Vagina (tissue), 2 donors: ENCODE data around the gene SETD2. TPM values are rescaled to one million over a fixed set of nuclear protein-coding genes. Genes with fewer than 3 reads are reported as not detected.
"Not testable (repeated sequence)": the region's sequence is repeated elsewhere in the genome, so short reads cannot be mapped to it uniquely, and the experiment has no call there.

ENCODE experiments used
- DNase-seq, 2 donors: peaks; one replicate each; pipeline ENCODE4 v3.0.0-alpha.2; 2017; ENCODE audit errors: extremely low spot score in 2 of 2
- H3K27ac ChIP-seq: fragments of 200-600 bp; sonication (generic); one replicate; pipeline ENCODE4 v1.5.1; 2019
- H3K27me3 ChIP-seq: fragments of 200-600 bp; sonication (generic); one replicate; pipeline ENCODE4 v1.5.1; 2019
- H3K36me3 ChIP-seq, 2 donors: fragments of 200-600 bp; sonication (generic); one replicate each; pipeline ENCODE4 v1.5.1; 2017 to 2019
- H3K4me1 ChIP-seq: fragments of 200-600 bp; sonication (generic); one replicate; pipeline ENCODE4 v1.5.1; 2019
- H3K4me3 ChIP-seq, 2 donors: fragments of 200-600 bp; sonication (generic); 1 replicate in 1 of 2; 2 replicates in 1 of 2; pipeline ENCODE4 v1.5.1; 2016 to 2019
- H3K9me3 ChIP-seq: fragments of 200-600 bp; sonication (generic); one replicate; pipeline ENCODE4 v1.5.1; 2019
- POLR2A ChIP-seq, 2 donors: fragments of 450-650 bp; IDR thresholded peaks; one replicate each; pipeline ENCODE4 v1.6.1; 2017; ENCODE audit warnings: antibody characterized with exemption in 2 of 2, mild to moderate bottlenecking in 2 of 2, moderate library complexity in 2 of 2
- POLR2AphosphoS5 ChIP-seq, 2 donors: sonication (generic); formaldehyde crosslinking; IDR thresholded peaks; one replicate each; pipeline ENCODE4 v1.9.0; 2017; ENCODE audit warnings: antibody characterized with exemption in 2 of 2, mild to moderate bottlenecking in 2 of 2, low read depth in 1 of 2; ENCODE audit not compliant: insufficient read depth in 1 of 2
- intact Hi-C: fragments of 100-400 bp; cut with DNase I; formaldehyde crosslinking; loops from one replicate; pipeline ENCODE4 v1.15.1; 2023
- total RNA-seq: library from RNA; depleted of rRNA; stranded (reverse); fragments of >200 nt; gene quantifications from one replicate; pipeline ENCODE4 v1.2.3, GENCODE V29; 2016
- TF ChIP-seq, protein P1 (sequence below), 3 experiments: fragments of 450-650 bp in 2 of 3; fragments of 200-600 bp in 1 of 3; sonication (generic) in 1 of 3; IDR thresholded peaks; one replicate each; pipeline ENCODE4 v1.5.1; 2017 to 2019; ENCODE audit warnings: antibody characterized with exemption in 3 of 3, mild to moderate bottlenecking in 2 of 3, moderate library complexity in 2 of 3

Gene SETD2, protein sequence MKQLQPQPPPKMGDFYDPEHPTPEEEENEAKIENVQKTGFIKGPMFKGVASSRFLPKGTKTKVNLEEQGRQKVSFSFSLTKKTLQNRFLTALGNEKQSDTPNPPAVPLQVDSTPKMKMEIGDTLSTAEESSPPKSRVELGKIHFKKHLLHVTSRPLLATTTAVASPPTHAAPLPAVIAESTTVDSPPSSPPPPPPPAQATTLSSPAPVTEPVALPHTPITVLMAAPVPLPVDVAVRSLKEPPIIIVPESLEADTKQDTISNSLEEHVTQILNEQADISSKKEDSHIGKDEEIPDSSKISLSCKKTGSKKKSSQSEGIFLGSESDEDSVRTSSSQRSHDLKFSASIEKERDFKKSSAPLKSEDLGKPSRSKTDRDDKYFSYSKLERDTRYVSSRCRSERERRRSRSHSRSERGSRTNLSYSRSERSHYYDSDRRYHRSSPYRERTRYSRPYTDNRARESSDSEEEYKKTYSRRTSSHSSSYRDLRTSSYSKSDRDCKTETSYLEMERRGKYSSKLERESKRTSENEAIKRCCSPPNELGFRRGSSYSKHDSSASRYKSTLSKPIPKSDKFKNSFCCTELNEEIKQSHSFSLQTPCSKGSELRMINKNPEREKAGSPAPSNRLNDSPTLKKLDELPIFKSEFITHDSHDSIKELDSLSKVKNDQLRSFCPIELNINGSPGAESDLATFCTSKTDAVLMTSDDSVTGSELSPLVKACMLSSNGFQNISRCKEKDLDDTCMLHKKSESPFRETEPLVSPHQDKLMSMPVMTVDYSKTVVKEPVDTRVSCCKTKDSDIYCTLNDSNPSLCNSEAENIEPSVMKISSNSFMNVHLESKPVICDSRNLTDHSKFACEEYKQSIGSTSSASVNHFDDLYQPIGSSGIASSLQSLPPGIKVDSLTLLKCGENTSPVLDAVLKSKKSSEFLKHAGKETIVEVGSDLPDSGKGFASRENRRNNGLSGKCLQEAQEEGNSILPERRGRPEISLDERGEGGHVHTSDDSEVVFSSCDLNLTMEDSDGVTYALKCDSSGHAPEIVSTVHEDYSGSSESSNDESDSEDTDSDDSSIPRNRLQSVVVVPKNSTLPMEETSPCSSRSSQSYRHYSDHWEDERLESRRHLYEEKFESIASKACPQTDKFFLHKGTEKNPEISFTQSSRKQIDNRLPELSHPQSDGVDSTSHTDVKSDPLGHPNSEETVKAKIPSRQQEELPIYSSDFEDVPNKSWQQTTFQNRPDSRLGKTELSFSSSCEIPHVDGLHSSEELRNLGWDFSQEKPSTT (N-terminal part only)
- 55.5 TPM for total RNA-seq

DNA sequence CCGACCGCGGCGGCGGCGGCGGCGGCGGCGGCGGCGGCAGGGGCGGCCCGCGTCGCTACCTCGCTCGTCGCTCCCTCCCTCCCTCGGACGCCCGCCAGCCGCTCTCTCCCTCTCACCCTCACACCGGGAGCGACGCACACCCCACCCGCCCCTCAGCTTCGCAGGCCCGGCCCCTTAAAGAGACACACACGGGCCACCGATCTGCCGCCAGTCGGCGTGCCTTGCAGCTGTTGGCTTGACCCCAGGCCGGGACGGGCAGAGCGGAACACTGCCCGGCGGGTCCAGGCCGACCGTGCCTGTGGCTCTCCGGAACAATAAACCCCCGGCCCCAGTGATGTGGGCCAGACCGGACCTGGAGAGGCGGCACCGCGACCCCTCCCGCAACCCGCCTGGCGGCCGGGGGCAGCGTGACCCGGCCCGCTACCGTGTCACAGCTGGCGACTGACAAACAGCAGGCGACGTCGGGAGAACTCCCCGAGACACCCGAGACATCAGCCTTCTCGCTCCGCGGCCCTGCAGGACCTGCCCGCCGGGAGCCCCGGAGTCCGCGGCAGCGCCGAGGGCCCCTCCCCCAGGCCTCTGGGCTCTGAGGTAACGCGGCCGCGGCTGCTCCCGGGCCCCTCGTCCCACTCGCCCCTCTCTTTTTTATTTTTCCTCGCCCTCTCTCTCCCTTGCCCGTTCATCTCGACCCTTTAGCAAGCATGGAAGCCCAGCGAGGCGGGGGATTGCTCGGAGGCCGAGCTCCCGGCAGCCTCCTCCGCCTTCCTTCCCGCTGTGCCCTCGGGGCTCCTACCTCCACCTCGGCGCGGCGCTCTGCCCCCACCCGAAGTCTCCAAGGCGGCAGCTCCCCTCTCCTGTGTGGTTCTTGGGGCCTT is at the start of gene SETD2:
Gene SETD2 (minus strand): TSS at position 107 of the 875 bp plus-strand sequence. CDS start 189 bp downstream, outside the sequence.
- peaks cover 52% of the 10 kb centered on the region for H3K4me1 ChIP-seq

DNA sequence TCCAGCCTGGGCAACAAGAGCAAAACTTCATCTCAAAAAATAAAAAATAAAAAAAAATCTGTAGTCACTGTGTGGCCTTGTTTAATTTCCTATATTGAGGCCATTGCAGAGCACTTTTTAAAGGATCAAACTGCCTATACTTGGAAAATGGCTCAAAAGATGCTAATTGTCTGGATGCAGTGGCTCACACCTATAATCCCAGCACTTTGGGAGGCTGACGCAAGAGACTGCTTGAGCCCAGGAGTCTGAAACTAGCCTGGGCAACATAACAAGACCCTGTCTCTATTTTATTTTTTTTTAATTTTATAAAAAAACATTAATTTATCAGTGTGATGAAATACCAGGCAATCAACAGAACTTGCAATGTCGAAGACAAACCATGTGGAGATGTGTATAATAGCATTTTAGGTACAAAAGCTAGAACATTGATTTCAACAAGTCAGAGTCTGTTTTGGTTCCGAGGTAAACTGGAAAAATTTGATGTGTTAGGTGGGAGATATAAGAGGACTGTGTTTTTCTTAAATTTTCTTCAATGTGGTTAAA is 47.0 kb upstream of the SETD2 start:
- Histone ChIP-seq H3K27me3 (no peaks in the 10 kb centered on the region), H3K27ac (no peak overlapping the region), H3K9me3 (no peaks in the 10 kb centered on the region), H3K36me3 (no peaks in the 10 kb centered on the region), H3K4me3 (no peak overlapping the region), H3K4me1 (no peaks in the 10 kb centered on the region)
- DNase-seq, result no peak
- TF ChIP-seq POLR2AphosphoS5 (IDR thresholded peaks at IDR 0.05; ENCODE audit: insufficient read depth in 1 of 2, low read depth in 1 of 2), result no peak
- TF ChIP-seq, protein P1, sequence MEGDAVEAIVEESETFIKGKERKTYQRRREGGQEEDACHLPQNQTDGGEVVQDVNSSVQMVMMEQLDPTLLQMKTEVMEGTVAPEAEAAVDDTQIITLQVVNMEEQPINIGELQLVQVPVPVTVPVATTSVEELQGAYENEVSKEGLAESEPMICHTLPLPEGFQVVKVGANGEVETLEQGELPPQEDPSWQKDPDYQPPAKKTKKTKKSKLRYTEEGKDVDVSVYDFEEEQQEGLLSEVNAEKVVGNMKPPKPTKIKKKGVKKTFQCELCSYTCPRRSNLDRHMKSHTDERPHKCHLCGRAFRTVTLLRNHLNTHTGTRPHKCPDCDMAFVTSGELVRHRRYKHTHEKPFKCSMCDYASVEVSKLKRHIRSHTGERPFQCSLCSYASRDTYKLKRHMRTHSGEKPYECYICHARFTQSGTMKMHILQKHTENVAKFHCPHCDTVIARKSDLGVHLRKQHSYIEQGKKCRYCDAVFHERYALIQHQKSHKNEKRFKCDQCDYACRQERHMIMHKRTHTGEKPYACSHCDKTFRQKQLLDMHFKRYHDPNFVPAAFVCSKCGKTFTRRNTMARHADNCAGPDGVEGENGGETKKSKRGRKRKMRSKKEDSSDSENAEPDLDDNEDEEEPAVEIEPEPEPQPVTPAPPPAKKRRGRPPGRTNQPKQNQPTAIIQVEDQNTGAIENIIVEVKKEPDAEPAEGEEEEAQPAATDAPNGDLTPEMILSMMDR (IDR thresholded peaks at IDR 0.05), result no peak
- no peak for TF ChIP-seq POLR2A (IDR thresholded peaks at IDR 0.05)
- intact Hi-C loops, result no loop called here

More for the DNA sequence above, at the start of gene SETD2:
- H3K4me3 ChIP-seq, result peak within 1 kb of the TSS; percentile 93 to 94
- H3K27ac ChIP-seq, result peak within 1 kb of the TSS; percentile 97
- H3K36me3 ChIP-seq, result no peaks in the 10 kb centered on the region
- peak in 1 of 2 donors; percentile 94 for DNase-seq
- H3K27me3 ChIP-seq, result no peaks in the 10 kb centered on the region
- intact Hi-C loops, result no loop called here
- no peaks in the 10 kb centered on the region for H3K9me3 ChIP-seq
- TF ChIP-seq POLR2AphosphoS5 (IDR thresholded peaks at IDR 0.05; ENCODE audit: insufficient read depth in 1 of 2, low read depth in 1 of 2) (peak in 1 of 2 donors; percentile 82), POLR2A (IDR thresholded peaks at IDR 0.05) (peak in 1 of 2 donors; percentile 55)
- TF ChIP-seq, protein P1 (IDR thresholded peaks at IDR 0.05), result peak in 1 of 3 experiments; percentile 35

DNA sequence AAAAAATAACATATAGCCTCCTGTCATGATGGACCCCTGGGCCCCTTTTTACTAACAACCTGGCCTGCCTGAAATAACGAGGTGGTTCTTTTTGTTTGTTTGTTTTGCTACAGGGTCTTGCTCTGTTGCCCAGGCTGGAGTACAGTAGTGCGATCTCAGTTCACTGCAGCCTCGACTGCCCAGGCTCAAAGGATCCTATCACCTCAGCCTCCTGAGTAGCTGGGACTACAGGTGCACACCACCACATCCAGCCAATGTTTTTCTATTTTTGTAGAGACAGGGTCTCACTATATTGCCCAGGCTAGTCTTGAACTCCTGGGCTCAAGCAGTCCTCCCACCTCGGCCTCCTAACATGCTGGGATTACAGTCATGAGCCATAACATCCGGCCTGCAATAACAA is 42.1 kb upstream of the SETD2 start:
- H3K9me3 ChIP-seq, intact Hi-C loops, H3K27ac ChIP-seq: not testable (repeated sequence)

DNA sequence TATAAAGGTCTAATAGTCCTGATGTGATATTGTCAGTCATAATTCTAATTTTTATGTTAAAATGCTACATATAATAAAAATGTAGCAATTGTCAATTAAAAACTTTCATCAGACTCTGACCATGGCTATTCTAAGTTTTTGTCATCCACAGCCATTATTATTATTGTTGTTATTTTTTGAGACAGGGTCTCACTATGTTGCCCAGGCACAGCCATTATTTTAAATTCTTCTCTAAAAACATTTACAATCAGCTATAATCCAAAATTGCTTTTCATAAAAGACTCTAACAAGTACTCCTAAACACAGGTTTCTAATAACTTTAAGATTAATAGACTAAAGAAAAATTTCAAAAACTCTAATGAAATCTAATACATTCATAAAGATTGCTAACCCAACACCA is 41.0 kb upstream of the SETD2 start:
- intact Hi-C loops, result no loop called here
- Histone ChIP-seq H3K4me1 (no peaks in the 10 kb centered on the region), H3K27me3 (no peaks in the 10 kb centered on the region), H3K27ac (no peak overlapping the region), H3K36me3 (no peaks in the 10 kb centered on the region), H3K9me3 (no peaks in the 10 kb centered on the region), H3K4me3 (no peak overlapping the region)
- TF ChIP-seq POLR2AphosphoS5 (IDR thresholded peaks at IDR 0.05; ENCODE audit: insufficient read depth in 1 of 2, low read depth in 1 of 2) (no peak), POLR2A (IDR thresholded peaks at IDR 0.05) (no peak)
- TF ChIP-seq, protein P1 (IDR thresholded peaks at IDR 0.05), result no peak
- no peak for DNase-seq

More for the DNA sequence above, 42.1 kb upstream of the SETD2 start:
- not testable (repeated sequence) for DNase-seq, H3K4me3 ChIP-seq, H3K36me3 ChIP-seq, H3K4me1 ChIP-seq, H3K27me3 ChIP-seq
